GM18868 (cell line): ENCODE measurements around the gene NEU2.
"Not testable (repeated sequence)": the region's sequence is repeated elsewhere in the genome, so short reads cannot be mapped to it uniquely, and the experiment has no call there.

Experiments
- ATAC-seq: cut with Tn5 transposase; IDR thresholded peaks from one replicate; pipeline ENCODE4 v1.9.1; 2021; ENCODE audit warnings: mild to moderate bottlenecking, moderate library complexity; ENCODE audit not compliant: unreplicated experiment

Gene NEU2

GRCh38 chr2:233009661-233010060 lies 22.8 kb upstream of the NEU2 start:
- ATAC-seq = no peak

GRCh38 chr2:233010569-233011267 lies 21.8 kb upstream of the NEU2 start:
- ATAC-seq = no peak

GRCh38 chr2:233011268-233011650 lies 21.2 kb upstream of the NEU2 start:
- no peak for ATAC-seq

GRCh38 chr2:233011702-233012131 lies 20.8 kb upstream of the NEU2 start:
- ATAC-seq = no peak

DNA sequence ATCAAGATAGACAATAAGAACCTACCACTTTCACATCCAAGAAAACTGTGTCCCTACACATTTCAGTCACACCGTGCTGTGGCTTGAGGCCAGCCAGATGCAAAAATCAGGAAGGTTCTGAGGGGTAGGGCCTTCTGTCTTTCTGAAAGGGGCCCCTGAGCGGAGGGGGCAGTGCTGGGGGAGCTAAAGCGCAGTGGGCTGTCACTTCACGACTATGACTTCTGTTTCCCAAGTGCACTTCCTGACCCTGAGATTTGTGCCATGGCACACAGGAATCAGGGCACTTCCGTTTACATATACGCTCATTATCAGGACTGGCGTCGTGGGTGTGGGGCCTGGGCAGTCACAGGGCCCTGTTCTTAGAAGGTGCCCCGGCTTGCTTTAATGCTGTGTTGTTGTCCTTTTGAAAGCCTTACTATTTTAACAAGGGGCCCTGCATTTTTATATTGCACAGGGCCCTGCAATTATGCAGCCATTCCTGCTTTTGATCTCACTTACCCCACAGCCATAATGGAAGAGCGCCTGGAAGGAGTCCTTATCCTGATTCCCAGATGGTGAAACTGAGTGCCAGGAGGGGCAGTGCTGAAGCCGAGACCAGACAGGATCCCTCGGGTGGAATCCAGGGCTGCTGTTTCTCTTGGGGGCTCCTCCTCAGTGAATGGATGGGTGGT lies 20.0 kb upstream of the NEU2 start:
- ATAC-seq = no peak

DNA sequence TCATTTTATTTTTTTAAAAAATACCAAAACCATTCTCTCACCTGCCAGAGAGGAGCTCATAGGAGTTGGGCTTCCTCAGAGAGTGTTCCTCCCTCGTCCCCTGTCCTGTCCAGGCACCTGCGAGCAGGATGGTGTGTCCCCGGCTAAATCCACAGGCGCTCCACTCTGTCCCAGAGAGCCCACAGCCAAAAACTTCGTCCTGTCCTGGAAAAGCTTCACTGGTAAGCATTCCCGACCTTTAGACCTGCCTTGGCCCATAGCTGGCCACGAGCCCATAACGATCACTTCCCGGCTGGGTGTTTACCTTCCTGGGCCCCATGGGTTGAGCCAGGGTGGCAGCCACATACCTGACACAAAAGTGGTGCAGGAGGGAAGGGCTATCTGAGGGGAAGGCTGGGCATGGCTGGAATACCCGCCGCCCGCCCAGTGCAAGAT lies 19.4 kb upstream of the NEU2 start, which contains the start of gene NGEF:
Gene NGEF (minus strand): TSS at position 230 of the 435 bp plus-strand sequence. CDS start 38,366 bp downstream, outside the sequence.
- no peak for ATAC-seq

DNA sequence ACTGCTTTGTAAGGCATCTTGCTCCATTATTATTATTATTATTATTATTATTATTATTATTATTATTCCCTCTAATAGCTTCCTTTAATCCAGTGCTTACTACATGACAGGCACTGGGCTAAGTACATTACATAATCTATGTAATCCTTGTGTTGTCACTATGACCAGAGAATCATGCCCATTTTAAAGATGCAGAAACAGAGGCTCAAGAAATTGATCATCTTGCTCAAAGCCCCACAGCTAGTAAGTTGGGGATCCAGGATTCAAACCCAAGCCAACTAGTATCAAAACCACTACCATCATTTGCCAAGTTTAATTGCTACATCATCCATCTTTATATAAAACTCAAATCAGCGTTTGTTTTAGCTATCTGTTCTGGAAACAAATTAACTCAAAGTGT lies 18.8 kb upstream of the NEU2 start:
- no peak for ATAC-seq

GRCh38 chr2:233015019-233015645 lies 17.3 kb upstream of the NEU2 start:
- no peak for ATAC-seq

DNA sequence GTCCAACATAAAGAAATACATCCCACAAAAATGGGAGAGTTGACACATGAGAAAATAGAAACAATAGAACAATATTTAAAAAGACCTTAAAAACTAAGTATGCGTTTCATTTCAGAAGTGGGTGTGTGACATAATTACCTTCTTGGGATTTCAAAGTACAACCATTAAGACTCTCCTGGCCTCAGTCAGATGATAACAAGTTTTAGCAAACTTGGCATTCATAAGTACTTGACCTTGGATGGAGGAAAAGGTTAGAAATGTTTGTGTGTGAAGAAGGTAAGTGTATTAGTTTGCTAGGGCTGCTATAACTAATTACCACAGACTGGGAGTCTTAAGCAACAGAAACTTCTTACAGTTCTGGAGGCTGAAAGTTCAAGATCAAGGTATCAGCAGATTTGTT lies 14.5 kb upstream of the NEU2 start:
- no peak for ATAC-seq

- ATAC-seq = not testable (repeated sequence)
Observed at GRCh38 chr2:233019610-233020009, 12.9 kb upstream of the NEU2 start.

- ATAC-seq = no peak
Observed at GRCh38 chr2:233020454-233020853, 12.0 kb upstream of the NEU2 start.

DNA sequence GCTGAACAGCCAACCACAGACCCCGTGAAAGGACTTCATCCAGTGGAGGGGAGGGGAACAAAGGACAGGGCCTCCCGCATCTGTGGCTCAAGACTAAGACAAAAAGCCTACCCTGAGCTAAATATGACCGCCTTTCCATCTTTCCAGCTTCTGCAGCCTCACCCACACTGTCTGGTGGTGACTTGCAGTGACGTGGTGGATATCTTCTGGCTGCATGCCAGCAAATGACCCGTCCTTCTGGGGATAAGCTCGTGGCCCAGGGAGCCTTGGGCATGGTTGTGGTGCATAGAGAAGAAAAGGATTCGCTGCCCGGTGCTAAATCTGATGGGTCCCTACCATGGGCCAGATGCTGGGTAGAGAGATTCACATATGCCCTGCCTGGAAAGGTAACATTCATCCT lies 10.7 kb upstream of the NEU2 start:
- ATAC-seq = no peak

DNA sequence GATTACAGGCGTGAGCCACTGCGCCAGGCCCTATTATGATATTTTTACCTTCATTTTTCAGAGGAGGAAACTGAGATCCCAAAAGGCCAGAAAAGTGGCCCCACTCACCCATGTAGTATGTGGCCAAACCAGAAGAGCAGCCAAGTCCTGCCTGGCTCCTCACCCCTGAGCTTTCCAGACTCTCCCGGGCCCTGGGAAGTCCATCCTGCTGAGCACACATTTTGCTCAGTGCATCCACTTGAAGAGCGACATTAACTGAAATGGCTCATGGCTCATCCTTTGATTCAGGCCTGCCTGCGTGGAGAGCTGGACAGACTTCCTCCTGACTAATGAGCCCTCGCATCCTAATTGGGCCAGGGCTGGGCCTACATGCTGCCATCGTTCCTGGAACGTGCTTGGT lies 9.9 kb upstream of the NEU2 start:
- no peak for ATAC-seq

GRCh38 chr2:233023007-233023760 lies 9.3 kb upstream of the NEU2 start:
- no peak for ATAC-seq

DNA sequence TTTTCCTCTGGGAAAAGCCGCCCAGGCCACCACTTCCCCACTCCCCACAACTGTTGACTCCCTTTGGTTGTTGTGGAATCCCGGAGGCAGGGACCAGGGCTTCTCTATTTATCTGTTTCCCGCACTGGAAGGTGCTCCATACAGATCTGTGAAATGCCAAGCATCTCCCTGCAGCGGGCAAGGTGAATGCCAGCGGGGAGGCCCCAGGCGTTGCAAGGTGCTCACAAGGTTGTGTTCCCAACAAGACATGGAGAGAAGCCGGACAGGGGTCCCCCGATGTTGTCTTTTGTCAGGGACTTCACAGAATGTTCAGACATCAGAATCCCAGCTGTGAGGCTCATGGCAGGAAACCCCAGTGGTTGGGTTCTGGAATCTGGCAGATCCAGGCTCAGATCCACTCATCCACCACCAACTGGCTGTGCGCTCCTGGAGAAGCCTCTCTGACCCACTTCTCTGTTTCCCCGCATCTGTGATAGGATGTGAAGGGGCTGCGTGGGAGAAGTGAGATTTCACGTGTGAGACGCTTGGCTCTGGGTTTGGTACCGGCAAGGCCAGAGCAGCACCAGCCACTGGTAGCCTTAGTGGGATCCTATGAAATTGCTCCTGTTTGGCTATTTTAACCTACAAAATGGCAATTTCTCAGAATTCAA lies 8.6 kb upstream of the NEU2 start:
- ATAC-seq = no peak

DNA sequence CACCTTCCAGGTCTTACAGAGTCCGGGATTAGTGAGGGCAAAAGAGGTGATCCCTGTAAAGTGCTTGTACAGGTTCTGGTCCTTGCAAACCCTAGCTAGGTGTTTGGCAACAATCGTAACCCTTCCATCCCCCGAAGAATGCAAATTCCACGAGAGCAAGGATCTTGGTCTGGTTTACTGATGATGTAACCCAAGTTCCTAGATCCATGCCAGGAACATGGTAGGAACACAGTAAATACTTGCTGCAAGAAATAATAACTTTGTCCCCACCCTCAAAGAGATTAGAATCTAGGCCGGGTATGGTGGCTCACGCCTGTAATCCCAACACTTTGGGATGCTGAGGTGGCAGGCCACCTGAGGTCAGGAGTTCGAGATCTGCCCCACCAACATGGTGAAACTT lies 6.8 kb upstream of the NEU2 start:
- ATAC-seq = no peak

- ATAC-seq = no peak
Observed at GRCh38 chr2:233026198-233026813, 6.2 kb upstream of the NEU2 start.

DNA sequence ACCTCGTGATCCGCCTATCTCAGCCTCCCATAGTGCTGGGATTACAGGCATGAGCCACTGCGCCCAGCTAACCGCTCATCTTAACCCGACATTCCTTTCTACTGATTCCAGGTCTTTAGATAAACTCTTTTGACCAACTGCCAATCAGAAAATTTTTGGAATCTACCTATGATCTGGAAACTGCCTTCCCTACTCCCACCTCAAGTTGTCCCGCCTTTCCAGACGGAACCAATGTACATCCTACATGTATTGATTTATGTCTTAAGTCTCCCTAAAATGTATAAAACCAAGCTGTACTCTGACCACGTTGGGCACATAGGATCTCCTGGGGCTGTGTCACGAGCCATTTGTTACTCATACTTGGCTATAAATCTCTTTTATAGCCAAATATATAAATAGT lies 3.2 kb upstream of the NEU2 start:
- no peak for ATAC-seq

DNA sequence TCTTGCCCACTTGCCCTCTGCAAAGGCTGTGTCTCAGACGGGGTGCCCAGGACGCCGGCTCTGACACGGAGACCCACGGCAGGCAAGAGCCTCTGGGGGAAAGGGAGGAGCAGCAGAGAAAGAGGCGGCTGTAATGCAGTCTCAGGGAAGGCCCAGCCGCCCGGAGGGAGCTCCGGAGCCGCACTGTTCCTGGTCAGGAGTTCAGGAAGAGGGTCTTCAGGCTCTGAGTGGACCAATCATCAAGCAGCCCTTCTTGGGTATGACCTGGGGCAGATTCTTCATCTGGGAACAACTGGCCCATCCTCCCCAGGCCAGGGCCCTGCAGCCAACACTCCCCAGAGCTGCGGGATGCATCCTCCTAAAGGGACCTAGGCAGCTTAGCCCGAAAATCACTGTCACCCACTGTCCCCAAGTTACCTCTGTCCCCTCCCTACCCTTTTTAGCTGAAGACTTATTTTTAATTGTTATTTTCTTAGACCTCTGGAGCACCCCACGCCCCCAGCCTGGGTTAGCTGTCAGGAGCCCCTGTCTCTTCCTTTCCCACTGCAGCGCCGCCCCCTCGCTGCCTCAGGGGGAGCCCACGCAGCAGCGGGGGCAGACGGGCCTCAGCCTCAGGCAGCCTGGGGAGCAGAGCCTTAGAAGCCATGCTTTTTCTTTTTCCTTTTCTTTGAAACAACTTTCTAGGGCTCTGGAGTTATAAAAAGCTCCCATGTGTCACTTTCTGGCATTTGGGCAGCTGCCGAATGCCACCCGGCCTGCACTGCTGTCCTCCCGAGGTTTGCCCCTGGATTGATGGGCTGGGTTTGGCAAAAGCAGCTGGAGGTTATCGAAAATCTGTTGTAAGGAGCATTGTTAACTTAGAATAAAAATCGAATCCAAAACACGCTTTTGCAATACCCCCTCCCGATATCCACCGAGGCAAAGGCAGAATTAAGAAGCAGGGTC lies 644 bp upstream of the NEU2 start:
- ATAC-seq = no peak
